NT2/D1 (cell line): ENCODE results near the gene RANBP17.
A peak's percentile ranks its signal among the peaks of the same experiment; 100 is the strongest.

Experiments
- DNase-seq: peaks from one replicate; pipeline ENCODE4 v3.0.0-alpha.2; 2011; ENCODE audit warnings: low read depth, low spot score
- H3K27me3 ChIP-seq: 2 replicates; pipeline ENCODE4 v1.6.0; 2011; ENCODE audit warnings: mild to moderate bottlenecking; ENCODE audit not compliant: insufficient read length, insufficient read depth
- H3K36me3 ChIP-seq: 2 replicates; pipeline ENCODE4 v1.6.1; 2011; ENCODE audit warnings: mild to moderate bottlenecking, low read length, mixed read lengths; ENCODE audit not compliant: insufficient read depth, insufficient read length
- H3K4me1 ChIP-seq: 2 replicates; pipeline ENCODE4 v1.5.1; 2011; ENCODE audit not compliant: insufficient read depth, insufficient read length
- H3K4me3 ChIP-seq: 2 replicates; pipeline ENCODE4 v1.5.1; 2011; ENCODE audit warnings: low read depth; ENCODE audit not compliant: insufficient read length
- H3K9ac ChIP-seq: 2 replicates; pipeline ENCODE4 v1.6.0; 2011; ENCODE audit warnings: low read depth; ENCODE audit not compliant: insufficient read length
- H3K9me3 ChIP-seq: 2 replicates; pipeline ENCODE4 v1.5.1; 2011; ENCODE audit warnings: mild to moderate bottlenecking, low read length; ENCODE audit not compliant: insufficient read depth
- SUZ12 ChIP-seq: IDR thresholded peaks from 2 replicates; pipeline ENCODE4 v1.6.1; 2011; ENCODE audit not compliant: insufficient read length, insufficient read depth; ENCODE audit errors: extremely low read depth
- YY1 ChIP-seq: IDR thresholded peaks from 2 replicates; pipeline ENCODE4 v1.6.1; 2011; ENCODE audit not compliant: insufficient read length, insufficient read depth
- ZNF274 ChIP-seq: IDR thresholded peaks from 2 replicates; pipeline ENCODE4 v1.6.1; 2011; ENCODE audit warnings: mild to moderate bottlenecking, low read depth, low read length

RANBP17 gene

DNA sequence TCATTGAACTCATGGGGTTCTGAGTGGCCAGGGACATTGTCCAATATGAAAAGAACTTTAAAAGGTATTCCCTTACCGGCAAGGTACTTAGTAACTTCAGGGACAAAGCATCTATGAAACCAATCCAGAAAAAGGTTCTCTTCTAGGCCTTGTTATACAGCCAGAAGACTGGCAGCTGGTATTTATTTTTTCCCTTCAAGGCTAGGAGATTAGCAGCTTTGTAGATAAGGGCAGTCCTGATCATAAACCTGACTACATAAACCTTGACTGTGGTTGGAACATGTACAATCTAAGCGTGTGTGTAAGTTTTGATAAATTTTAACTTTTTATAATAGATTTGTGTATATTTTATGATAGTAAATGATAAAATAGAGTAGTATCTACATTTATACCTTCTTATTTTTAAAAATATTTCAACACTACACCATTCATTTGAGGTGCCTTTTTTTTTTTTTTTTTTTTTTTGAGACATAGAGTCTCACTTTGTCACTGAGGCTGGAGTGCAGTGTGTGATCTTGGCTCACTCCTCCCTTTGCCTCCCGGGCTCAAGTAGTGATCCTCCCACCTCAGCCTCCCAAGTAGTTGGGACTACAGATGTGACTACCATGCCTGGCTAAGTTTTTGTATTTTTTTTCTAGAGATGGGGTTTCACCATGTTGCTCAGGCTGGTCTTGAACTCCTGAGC, 24.5 kb downstream of the RANBP17 start:
- Histone ChIP-seq H3K4me1 (no peaks in the 10 kb centered on the region), H3K36me3 (peaks cover 3% of the 10 kb centered on the region), H3K4me3 (no peak overlapping the region), H3K9ac (no peak overlapping the region), H3K27me3 (no peaks in the 10 kb centered on the region), H3K9me3 (no peaks in the 10 kb centered on the region)
- TF ChIP-seq SUZ12, result no peak
- TF ChIP-seq ZNF274, result no peak
- DNase-seq, result no peak

DNA sequence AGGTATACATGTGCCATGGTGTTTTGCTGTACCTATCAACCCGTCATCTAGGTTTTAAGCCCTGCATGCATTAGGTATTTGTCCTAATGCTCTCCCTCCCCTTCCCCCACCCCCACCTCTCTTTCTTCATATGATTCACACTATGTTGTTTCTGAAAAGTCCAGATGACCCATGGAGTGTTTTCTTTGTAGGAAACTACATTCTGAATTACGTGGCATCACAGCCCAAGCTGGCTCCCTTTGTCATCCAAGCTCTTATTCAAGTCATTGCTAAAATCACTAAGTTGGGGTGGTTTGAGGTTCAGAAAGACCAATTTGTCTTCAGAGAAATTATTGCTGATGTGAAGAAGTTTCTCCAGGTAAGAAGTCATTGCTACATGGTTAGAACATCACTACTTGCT, 30.4 kb downstream of the RANBP17 start:
- Histone ChIP-seq H3K36me3 (no peaks in the 10 kb centered on the region), H3K4me3 (no peak overlapping the region), H3K9ac (no peak overlapping the region), H3K4me1 (no peaks in the 10 kb centered on the region), H3K27me3 (no peaks in the 10 kb centered on the region), H3K9me3 (no peaks in the 10 kb centered on the region)
- no peak for TF ChIP-seq YY1
- TF ChIP-seq ZNF274, result no peak
- no peak for TF ChIP-seq SUZ12
- no peak for DNase-seq

DNA sequence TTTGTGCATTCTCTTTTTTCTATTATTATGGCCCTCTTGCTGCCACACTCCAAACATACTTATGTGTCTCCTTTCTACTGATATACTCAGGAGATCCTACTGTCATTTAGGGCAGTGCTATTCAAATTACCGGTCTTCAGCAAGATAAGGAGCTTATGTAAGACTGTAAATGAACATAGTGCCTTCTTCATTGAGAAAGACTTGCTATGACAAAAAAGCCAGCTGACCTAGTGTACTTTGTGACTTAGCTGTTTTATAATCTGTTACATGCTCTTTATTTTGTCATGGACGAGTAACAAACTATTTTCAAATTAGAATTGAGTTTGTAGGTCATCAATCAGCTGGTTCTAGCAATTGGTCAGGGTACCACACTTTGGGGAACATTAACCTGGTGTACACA, 32.8 kb downstream of the RANBP17 start:
- no peaks in the 10 kb centered on the region for H3K4me1 ChIP-seq
- H3K27me3 ChIP-seq, result no peaks in the 10 kb centered on the region
- TF ChIP-seq YY1 (no peak), SUZ12 (no peak), ZNF274 (no peak)
- H3K36me3 ChIP-seq, result no peaks in the 10 kb centered on the region
- no peak overlapping the region for H3K4me3 ChIP-seq
- DNase-seq, result no peak
- H3K9me3 ChIP-seq, result no peaks in the 10 kb centered on the region
- H3K9ac ChIP-seq, result no peak overlapping the region

- H3K9ac ChIP-seq, result no peak overlapping the region
- H3K4me1 ChIP-seq, result no peaks in the 10 kb centered on the region
- no peak for TF ChIP-seq SUZ12
- no peak for TF ChIP-seq YY1
- TF ChIP-seq ZNF274, result no peak
- no peaks in the 10 kb centered on the region for H3K9me3 ChIP-seq
- no peaks in the 10 kb centered on the region for H3K27me3 ChIP-seq
- no peaks in the 10 kb centered on the region for H3K36me3 ChIP-seq
- no peak overlapping the region for H3K4me3 ChIP-seq
- peak; percentile 16 for DNase-seq
Observed at GRCh38 chr5:170896779-170897178, 35.0 kb downstream of the RANBP17 start.

DNA sequence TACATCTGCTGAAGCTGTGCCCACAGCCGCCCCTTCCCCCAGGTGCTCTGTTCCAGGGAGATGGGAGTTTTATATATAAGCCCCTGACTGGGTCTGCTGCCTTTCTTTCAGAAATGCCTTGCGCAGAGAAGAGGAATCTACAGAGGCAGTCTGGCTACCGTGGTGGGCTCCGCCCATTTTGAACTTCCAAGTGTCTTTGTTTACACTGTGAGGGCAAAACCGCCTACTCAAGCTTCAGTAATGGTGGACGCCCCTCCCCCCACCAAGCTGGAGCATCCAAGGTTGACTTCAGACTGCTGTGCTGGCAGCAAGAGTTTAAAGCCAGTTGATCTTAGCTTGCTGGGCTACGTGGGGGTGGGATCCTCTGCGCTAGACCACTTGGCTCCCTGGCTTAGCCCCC, 41.3 kb downstream of the RANBP17 start:
- DNase-seq, result no peak

DNA sequence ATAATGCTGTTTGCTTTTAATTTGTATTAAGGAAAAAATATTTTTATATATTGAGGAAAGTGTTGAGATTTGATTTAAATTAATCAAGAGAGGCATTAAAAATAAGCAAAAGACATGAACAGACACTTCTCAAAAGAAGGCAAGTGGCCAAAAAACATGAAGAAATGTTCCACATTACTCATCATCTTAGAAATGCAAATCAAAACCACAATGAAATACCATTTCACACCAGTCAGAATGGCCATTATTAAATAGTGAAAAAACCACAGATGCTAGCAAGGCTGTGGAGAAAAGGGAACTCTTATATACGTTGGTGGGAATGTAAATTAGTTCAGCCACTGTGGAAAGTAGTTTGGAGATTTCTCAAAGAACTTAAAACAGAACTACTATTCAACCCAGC, 45.9 kb downstream of the RANBP17 start:
- Histone ChIP-seq H3K36me3 (peaks cover 14% of the 10 kb centered on the region), H3K9ac (no peak overlapping the region), H3K4me1 (no peaks in the 10 kb centered on the region), H3K4me3 (no peak overlapping the region), H3K9me3 (no peaks in the 10 kb centered on the region), H3K27me3 (no peaks in the 10 kb centered on the region)
- TF ChIP-seq YY1 (no peak), ZNF274 (no peak), SUZ12 (no peak)
- DNase-seq, result no peak

More for the DNA sequence above, 41.3 kb downstream of the RANBP17 start:
- Histone ChIP-seq H3K4me1 (no peaks in the 10 kb centered on the region), H3K9ac (no peak overlapping the region), H3K9me3 (no peaks in the 10 kb centered on the region), H3K4me3 (no peak overlapping the region), H3K27me3 (no peaks in the 10 kb centered on the region), H3K36me3 (no peaks in the 10 kb centered on the region)
- TF ChIP-seq SUZ12 (no peak), YY1 (no peak), ZNF274 (no peak)

DNA sequence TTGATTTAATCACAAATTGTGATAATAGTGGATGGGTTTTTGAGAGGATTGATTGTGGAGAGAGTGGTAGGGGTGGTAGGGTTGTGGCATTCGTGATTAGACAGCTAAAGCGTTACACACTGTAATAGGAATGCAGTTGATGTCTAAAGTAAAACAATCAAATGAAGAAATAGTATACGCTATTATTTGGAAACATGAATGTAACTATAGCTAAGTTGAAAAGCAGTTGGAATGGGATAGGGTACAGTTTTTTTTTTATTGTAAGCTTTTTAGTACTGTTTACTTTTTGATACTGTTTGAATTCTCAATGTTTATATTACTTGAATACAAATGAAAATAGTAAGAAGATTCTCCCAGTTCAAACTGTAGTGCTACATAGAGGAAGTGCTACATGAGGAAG, 51.8 kb downstream of the RANBP17 start:
- H3K9ac ChIP-seq, result no peak overlapping the region
- no peaks in the 10 kb centered on the region for H3K4me1 ChIP-seq
- H3K27me3 ChIP-seq, result no peaks in the 10 kb centered on the region
- peaks cover 14% of the 10 kb centered on the region for H3K36me3 ChIP-seq
- DNase-seq, result no peak
- no peak overlapping the region for H3K4me3 ChIP-seq
- TF ChIP-seq SUZ12, result no peak
- no peak for TF ChIP-seq YY1
- TF ChIP-seq ZNF274, result no peak
- no peaks in the 10 kb centered on the region for H3K9me3 ChIP-seq

DNA sequence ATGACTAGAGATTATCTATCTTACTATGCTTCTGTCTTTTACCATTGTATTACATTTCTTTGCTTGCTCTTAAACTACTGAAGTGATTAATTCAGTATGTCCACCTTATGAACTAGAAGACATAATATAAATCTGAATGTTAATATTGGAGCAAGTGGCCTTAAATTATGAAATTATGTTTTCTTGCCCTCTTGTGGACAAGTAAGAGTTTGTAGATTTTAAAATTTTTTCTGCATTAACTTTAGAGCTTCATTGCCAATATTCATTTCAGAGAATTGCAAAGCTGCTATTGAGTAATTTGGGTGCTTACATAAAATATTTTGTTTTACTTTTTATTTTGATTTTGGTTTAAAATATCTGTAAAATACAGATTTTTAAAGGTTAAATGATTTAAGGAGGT, 55.3 kb downstream of the RANBP17 start:
- Histone ChIP-seq H3K36me3 (no peaks in the 10 kb centered on the region), H3K4me3 (no peak overlapping the region), H3K9ac (no peak overlapping the region), H3K4me1 (no peaks in the 10 kb centered on the region), H3K9me3 (no peaks in the 10 kb centered on the region), H3K27me3 (no peaks in the 10 kb centered on the region)
- no peak for DNase-seq
- TF ChIP-seq SUZ12 (no peak), YY1 (no peak), ZNF274 (no peak)
